Lung (tissue), 12 donors: ENCODE data around the gene PEAR1. TPM values are rescaled to one million over a fixed set of nuclear protein-coding genes. Genes with fewer than 3 reads are reported as not detected.

ENCODE experiments used
- ATAC-seq: fragments of 200-7000 bp; cut with Tn5 transposase; one replicate; pipeline ENCODE4 v1.9.1; 2020; ENCODE audit warnings: moderate number of reproducible peaks; ENCODE audit not compliant: insufficient read depth, low FRiP score
- DNase-seq, 3 donors: peaks; one replicate each; pipeline ENCODE4 v3.0.0-alpha.2; 2013 to 2017
- H3K27ac ChIP-seq, 2 donors: one replicate each; pipeline ENCODE4 v1.5.1; 2013; ENCODE audit warnings: mild to moderate bottlenecking in 2 of 2, moderate library complexity in 2 of 2, control low read depth in 1 of 2, inconsistent platforms in 1 of 2, low read depth in 1 of 2, low read length in 1 of 2
- H3K27me3 ChIP-seq, 3 donors: one replicate each; pipeline ENCODE4 v1.5.1; 2013; ENCODE audit warnings: low read length in 2 of 3; ENCODE audit not compliant: control insufficient read depth in 3 of 3, insufficient read depth in 3 of 3
- H3K36me3 ChIP-seq, 4 donors: one replicate each; pipeline ENCODE4 v1.5.1; 2013; ENCODE audit warnings: low read length in 4 of 4, mild to moderate bottlenecking in 1 of 4, moderate library complexity in 1 of 4; ENCODE audit not compliant: control insufficient read depth in 4 of 4, insufficient read depth in 4 of 4
- H3K4me1 ChIP-seq, 5 donors: one replicate each; pipeline ENCODE4 v1.5.1; 2013; ENCODE audit warnings: low read length in 5 of 5, mild to moderate bottlenecking in 2 of 5, moderate library complexity in 1 of 5; ENCODE audit not compliant: control insufficient read depth in 5 of 5, insufficient read depth in 5 of 5
- H3K4me3 ChIP-seq: one replicate; pipeline ENCODE4 v1.5.1; 2013; ENCODE audit warnings: mild to moderate bottlenecking, control low read depth, moderate library complexity
- H3K9ac ChIP-seq, 2 donors: one replicate each; pipeline ENCODE4 v1.5.1; 2013; ENCODE audit warnings: low read length in 2 of 2, control low read depth in 1 of 2; ENCODE audit not compliant: insufficient read depth in 1 of 2
- H3K9me3 ChIP-seq, 4 donors: one replicate each; pipeline ENCODE4 v1.5.1; 2013; ENCODE audit warnings: low read length in 3 of 4, mild to moderate bottlenecking in 1 of 4, moderate library complexity in 1 of 4; ENCODE audit not compliant: control insufficient read depth in 4 of 4, insufficient read depth in 3 of 4
- WGBS, 2 donors: extraction: QIAGEN DNeasy Blood & Tissue Kit; methylation state at CpG; one replicate each; pipeline ENCODE4 v1.1.7; 2013; 5-methylcytosine and 5-hydroxymethylcytosine counted together
- polyA plus RNA-seq, 2 donors: library from polyadenylated mRNA; stranded (reverse); fragments of 200-250 nt; gene quantifications; one replicate each; pipeline ENCODE4 v1.2.1, GENCODE V29; 2013
- total RNA-seq, 2 donors: library from RNA; depleted of rRNA in 1 of 2; stranded (reverse); fragments of >200 nt in 1 of 2; gene quantifications; one replicate each; pipeline ENCODE4 v1.2.1, GENCODE V29; 2014 to 2021
- TF ChIP-seq, protein P1 (sequence below): IDR thresholded peaks from 2 replicates; pipeline ENCODE4 v1.5.1; 2012; ENCODE audit warnings: mild to moderate bottlenecking; ENCODE audit errors: control extremely low read depth, extremely low read depth
- donor health status: control.
- donor health status: control.
- donor health status: Bipolar disorder and iron deficiency.
- donor health status: healthy.
- donor health status: DM: yes; HTN: yes; CAD: no.

Gene PEAR1
- total and polyA plus RNA-seq, 4 donors = 7.6 to 15.3 (median 12.9) TPM

DNA sequence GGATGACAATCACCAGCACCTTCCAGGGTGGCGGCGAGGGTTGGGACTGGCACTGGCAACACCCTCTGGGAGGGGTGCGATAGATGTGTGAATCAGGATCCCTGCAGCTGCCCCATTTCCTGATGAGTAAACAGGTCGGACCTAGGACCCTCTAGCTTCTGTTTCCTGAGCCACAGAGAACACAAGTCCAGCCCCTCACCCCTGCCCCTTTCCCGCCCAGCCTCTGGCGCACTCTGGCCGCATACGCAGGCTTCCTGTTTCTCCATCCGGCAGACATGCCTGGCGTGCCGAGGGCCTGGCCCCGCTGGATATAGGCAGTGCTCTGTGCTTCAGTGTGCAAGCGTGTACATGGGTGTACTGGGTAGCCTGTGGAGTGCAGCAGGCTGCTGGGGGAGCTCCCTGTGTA is 4.6 kb downstream of the PEAR1 start:
- peaks cover 0 to 82% (median 33%) of the 10 kb centered on the region in 5 donors for H3K4me1 ChIP-seq
- TF ChIP-seq, protein P1, sequence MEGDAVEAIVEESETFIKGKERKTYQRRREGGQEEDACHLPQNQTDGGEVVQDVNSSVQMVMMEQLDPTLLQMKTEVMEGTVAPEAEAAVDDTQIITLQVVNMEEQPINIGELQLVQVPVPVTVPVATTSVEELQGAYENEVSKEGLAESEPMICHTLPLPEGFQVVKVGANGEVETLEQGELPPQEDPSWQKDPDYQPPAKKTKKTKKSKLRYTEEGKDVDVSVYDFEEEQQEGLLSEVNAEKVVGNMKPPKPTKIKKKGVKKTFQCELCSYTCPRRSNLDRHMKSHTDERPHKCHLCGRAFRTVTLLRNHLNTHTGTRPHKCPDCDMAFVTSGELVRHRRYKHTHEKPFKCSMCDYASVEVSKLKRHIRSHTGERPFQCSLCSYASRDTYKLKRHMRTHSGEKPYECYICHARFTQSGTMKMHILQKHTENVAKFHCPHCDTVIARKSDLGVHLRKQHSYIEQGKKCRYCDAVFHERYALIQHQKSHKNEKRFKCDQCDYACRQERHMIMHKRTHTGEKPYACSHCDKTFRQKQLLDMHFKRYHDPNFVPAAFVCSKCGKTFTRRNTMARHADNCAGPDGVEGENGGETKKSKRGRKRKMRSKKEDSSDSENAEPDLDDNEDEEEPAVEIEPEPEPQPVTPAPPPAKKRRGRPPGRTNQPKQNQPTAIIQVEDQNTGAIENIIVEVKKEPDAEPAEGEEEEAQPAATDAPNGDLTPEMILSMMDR = no peak
- H3K36me3 ChIP-seq = no peaks in the 10 kb centered on the region
- WGBS, 2 donors = 10 to 24% methylated on average over 10 to 12 of the region's 13 CpGs
- no peak overlapping the region for H3K4me3 ChIP-seq
- DNase-seq (peak; percentile 84 to 93 (median 87)), ATAC-seq (no peak)
- H3K27me3 ChIP-seq = peaks cover 0 to under 1% (median 0%) of the 10 kb centered on the region in 3 donors
- peak overlapping the region; percentile 10 to 89 for H3K27ac ChIP-seq
- no peaks in the 10 kb centered on the region for H3K9me3 ChIP-seq
- peak overlapping the region in 1 of 2 donors; percentile 36 for H3K9ac ChIP-seq

DNA sequence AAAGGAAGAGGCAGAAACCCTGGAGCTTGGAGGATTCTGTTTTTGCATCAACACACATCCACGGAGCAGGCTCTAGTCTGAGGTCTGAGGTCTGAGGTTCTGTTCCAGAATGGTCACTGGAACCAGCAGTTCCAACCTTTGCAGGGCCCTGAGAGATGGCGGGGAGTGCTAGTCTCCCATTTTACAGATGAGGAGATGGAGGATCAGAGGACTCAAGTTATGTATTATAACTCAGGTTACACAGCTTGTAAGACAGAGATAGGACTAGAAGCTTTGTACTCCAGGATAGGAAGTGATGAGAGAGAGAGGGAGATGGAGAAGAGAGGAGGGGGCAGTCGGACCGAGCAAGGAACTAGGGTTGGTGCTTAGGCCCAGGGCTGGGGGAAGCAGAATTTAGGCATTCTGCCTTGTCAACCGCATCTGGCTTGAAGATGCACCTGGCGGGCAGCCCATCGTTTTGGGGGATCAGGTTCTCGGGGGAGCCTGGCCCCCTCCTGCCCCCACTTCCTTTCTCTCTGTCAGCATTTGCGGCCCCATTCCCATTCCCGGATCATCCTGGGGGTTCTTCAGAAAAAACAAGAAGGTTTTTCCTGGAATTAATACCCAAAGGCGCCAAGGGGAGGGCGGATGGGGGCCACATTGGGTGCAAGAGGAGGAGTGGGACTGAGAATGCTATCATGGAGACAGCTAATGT is 5.6 kb downstream of the PEAR1 start:
- no peak overlapping the region for H3K9ac ChIP-seq
- H3K4me1 ChIP-seq = peaks cover 0 to 86% (median 35%) of the 10 kb centered on the region in 5 donors
- no peaks in the 10 kb centered on the region for H3K36me3 ChIP-seq
- ATAC-seq (no peak), DNase-seq (no peak)
- TF ChIP-seq, protein P1 = no peak
- H3K27me3 ChIP-seq = peaks cover 0 to 3% (median 0%) of the 10 kb centered on the region in 3 donors
- peak overlapping the region in 1 of 2 donors; percentile 76 for H3K27ac ChIP-seq
- WGBS, 2 donors = 70 to 71% methylated on average over 12 of the region's 12 CpGs
- H3K9me3 ChIP-seq = no peaks in the 10 kb centered on the region
- H3K4me3 ChIP-seq = no peak overlapping the region

DNA sequence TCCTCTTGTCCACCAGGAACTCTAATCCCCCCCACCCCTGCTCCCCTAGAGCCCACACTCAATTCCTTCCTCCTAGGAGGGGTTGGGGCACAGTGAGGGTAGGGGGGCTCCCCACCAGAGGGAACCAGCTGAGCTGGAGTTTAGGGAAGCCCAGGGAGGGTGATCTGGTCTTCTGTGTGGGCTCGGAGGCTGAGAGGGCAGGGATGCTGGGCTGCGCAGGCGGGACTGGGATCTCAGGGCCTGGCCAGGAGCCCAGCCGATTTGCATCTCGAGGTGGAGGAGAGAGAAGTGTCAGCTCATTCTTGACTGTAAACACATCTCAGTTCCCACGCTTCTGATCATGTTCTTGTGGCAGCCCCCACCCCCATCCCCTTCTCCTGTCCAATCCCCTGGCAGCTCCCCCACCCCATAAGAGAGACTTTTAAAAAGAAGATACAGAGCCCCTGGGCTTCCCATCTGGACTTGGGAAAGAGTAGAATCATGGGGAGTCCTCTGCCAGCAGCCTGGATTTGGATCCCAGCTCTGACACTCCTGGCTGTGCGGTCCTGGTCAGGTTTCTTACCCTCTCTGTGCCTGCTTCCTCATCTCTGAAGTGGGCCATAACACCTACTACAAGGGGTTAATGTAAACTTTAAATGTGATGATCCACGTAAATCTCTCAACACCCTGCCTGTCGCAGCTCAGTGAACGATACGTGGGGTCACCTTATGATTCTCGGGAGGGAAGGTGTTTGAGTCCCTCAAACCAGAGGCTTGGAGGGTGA is 6.6 kb downstream of the PEAR1 start:
- ATAC-seq (no peak), DNase-seq (peak; percentile 76 to 89 (median 76))
- Histone ChIP-seq H3K36me3 (peaks cover 0 to 2% (median 0%) of the 10 kb centered on the region in 4 donors), H3K27ac (peak overlapping the region in 1 of 2 donors; percentile 13), H3K9ac (no peak overlapping the region), H3K4me1 (peaks cover 0 to 82% (median 38%) of the 10 kb centered on the region in 5 donors), H3K9me3 (no peaks in the 10 kb centered on the region), H3K27me3 (peaks cover 0 to 3% (median 0%) of the 10 kb centered on the region in 3 donors), H3K4me3 (no peak overlapping the region)
- 54 to 61% methylated on average over 12 of the region's 12 CpGs for WGBS, 2 donors
- TF ChIP-seq, protein P1 = no peak
